ENCODE data around the gene HPX. TPM values are rescaled to one million over a fixed set of nuclear protein-coding genes. Genes with fewer than 3 reads are reported as not detected.

HPX gene
- polyA plus RNA-seq, 1 experiment = 0.87 TPM

DNA sequence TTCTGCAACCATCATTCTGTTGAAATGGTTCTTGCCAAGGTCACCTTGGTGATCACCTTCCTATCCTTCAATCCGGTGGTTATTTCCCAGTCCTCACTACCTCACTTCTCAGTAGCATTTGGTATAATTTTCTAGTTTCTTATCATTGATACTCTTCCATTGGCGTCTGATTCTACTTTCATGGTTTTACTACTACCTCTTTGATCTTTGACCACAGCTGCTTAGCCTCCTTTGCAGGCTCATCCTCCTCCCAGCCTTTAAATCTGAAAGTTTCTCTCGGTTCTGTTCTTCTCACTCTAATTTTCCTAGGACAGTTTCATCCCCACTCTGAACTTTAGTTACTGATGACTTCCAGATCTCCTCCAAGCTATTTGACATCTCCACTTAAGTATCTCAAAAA is 45.5 kb upstream of the HPX start:
- no peak for DNase-seq (ENCODE audit: low read depth)
- POLR2A ChIA-PET = no interaction called here
- CTCF ChIA-PET = no interaction called here

DNA sequence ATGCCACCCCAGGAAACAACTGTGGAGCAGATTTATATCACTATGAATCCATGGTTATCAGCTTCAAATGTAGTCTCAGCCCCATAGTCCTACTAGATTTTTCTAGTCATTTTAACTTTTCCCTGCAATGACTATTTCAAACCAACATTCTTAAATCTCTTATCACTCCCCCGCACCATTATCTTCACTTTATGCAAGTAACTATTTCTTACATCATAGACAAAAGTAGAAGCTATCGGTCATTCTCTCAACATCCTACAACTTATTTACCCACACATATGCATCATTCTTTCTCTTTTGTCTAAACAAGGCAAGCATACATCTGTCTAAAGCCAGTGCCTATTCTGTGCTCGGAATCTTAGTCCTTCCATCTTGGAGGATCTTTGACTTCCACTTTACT is 44.9 kb upstream of the HPX start:
- H3K4me3 ChIP-seq (ENCODE audit: low read depth, low read length) = no peak overlapping the region
- no peak for DNase-seq (ENCODE audit: low read depth)
- H3K36me3 ChIP-seq (ENCODE audit: control insufficient read depth, insufficient read depth, low read length) = peaks cover 10% of the 10 kb centered on the region
- TF ChIP-seq, protein P1, sequence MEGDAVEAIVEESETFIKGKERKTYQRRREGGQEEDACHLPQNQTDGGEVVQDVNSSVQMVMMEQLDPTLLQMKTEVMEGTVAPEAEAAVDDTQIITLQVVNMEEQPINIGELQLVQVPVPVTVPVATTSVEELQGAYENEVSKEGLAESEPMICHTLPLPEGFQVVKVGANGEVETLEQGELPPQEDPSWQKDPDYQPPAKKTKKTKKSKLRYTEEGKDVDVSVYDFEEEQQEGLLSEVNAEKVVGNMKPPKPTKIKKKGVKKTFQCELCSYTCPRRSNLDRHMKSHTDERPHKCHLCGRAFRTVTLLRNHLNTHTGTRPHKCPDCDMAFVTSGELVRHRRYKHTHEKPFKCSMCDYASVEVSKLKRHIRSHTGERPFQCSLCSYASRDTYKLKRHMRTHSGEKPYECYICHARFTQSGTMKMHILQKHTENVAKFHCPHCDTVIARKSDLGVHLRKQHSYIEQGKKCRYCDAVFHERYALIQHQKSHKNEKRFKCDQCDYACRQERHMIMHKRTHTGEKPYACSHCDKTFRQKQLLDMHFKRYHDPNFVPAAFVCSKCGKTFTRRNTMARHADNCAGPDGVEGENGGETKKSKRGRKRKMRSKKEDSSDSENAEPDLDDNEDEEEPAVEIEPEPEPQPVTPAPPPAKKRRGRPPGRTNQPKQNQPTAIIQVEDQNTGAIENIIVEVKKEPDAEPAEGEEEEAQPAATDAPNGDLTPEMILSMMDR (IDR thresholded peaks at IDR 0.05; ENCODE audit: insufficient read depth, low read depth, low read length) = no peak
- ChIA-PET POLR2A (no interaction called here), CTCF (interaction anchor here (0.8 kb wide), 1 partner anchor 10 kb away, joined by 3 read pairs; no protein-coding TSS in a partner anchor)
- no peaks in the 10 kb centered on the region for H3K27me3 ChIP-seq (ENCODE audit: control insufficient read depth, insufficient read depth, low read length)

More for the DNA sequence above, 45.5 kb upstream of the HPX start:
- TF ChIP-seq, protein P1 (IDR thresholded peaks at IDR 0.05; ENCODE audit: insufficient read depth, low read depth, low read length) = no peak
- H3K27me3 ChIP-seq (ENCODE audit: control insufficient read depth, insufficient read depth, low read length) = no peaks in the 10 kb centered on the region
- peaks cover 10% of the 10 kb centered on the region for H3K36me3 ChIP-seq (ENCODE audit: control insufficient read depth, insufficient read depth, low read length)
- no peak overlapping the region for H3K4me3 ChIP-seq (ENCODE audit: low read depth, low read length)

DNA sequence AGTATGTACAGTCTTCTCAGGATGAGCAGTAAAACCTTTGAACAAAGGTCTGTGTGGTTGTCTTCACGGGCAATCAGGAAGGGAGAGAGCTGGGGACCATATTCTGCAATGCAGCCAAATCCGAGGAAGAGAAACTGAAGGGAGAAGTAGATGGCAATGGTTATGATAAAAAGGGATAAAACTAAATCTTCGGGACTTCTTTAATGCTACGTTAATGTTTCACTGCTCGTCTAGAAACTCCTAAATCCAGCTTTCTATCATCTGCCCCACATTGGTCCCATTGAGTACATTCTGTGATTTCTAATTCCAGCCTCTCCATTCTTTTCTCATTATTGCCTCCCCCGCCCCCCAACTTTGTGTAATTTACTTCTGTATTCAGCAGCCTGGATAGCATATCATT is 42.2 kb upstream of the HPX start:
- TF ChIP-seq, protein P1 (IDR thresholded peaks at IDR 0.05; ENCODE audit: insufficient read depth, low read depth, low read length) = no peak
- no peak for DNase-seq (ENCODE audit: low read depth)
- Histone ChIP-seq H3K27me3 (ENCODE audit: control insufficient read depth, insufficient read depth, low read length) (no peaks in the 10 kb centered on the region), H3K36me3 (ENCODE audit: control insufficient read depth, insufficient read depth, low read length) (peaks cover 16% of the 10 kb centered on the region), H3K4me3 (ENCODE audit: low read depth, low read length) (no peak overlapping the region)
- ChIA-PET POLR2A (no interaction called here), CTCF (interaction anchor here (0.9 to 1.7 kb wide), 4 partner anchors 8 to 104 kb away, joined by 3 to 5 read pairs (median 4); partner anchors contain the start of gene TRIM3)

DNA sequence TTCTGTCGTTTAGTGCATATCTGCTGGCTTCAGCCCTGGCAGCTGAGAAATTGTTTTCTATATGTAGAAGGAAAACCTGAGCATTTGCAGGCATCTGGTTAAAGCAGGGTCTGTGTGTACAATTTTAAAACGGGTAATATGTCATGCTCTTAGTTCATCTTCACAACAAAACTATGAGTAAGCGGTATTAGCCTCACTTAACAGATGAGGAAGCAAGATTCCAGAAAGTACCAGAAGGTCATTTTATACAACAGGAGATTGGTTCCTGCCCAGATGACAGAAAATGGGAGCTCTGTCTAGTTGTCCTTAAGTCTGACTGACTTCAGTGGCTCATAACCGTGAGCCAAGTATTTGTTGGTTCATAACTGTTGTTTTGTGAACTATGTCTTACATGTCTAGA is 41.7 kb upstream of the HPX start:
- ChIA-PET POLR2A (no interaction called here), CTCF (interaction anchor here (1.6 to 1.7 kb wide), 2 partner anchors 9 to 44 kb away, joined by 4 to 5 read pairs; partner anchors contain the start of gene TRIM3)
- Histone ChIP-seq H3K27me3 (ENCODE audit: control insufficient read depth, insufficient read depth, low read length) (no peaks in the 10 kb centered on the region), H3K36me3 (ENCODE audit: control insufficient read depth, insufficient read depth, low read length) (peaks cover 18% of the 10 kb centered on the region), H3K4me3 (ENCODE audit: low read depth, low read length) (peak overlapping the region; percentile 82)
- TF ChIP-seq, protein P1 (IDR thresholded peaks at IDR 0.05; ENCODE audit: insufficient read depth, low read depth, low read length) = no peak
- no peak for DNase-seq (ENCODE audit: low read depth)

DNA sequence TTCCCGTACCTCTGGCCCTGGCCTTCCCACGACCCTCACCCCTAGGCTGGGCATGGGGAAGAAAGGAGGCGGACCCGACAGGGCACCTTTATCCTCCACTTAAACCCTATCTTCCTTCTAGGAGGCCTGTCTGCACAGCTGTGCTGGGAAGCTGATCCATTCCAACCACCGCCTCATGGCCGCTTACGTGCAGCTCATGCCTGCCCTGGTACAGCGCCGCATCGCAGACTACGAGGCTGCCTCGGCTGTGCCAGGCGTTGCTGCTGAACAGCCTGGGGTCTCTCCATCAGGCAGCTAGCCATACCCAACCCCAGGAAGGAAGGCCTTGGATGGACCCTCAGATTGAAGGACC is 41.1 kb upstream of the HPX start:
- TF ChIP-seq, protein P1 (IDR thresholded peaks at IDR 0.05; ENCODE audit: insufficient read depth, low read depth, low read length) = no peak
- no peak for DNase-seq (ENCODE audit: low read depth)
- Histone ChIP-seq H3K4me3 (ENCODE audit: low read depth, low read length) (peak overlapping the region; percentile 82), H3K36me3 (ENCODE audit: control insufficient read depth, insufficient read depth, low read length) (peaks cover 22% of the 10 kb centered on the region), H3K27me3 (ENCODE audit: control insufficient read depth, insufficient read depth, low read length) (no peaks in the 10 kb centered on the region)
- POLR2A ChIA-PET = no interaction called here
- CTCF ChIA-PET = interaction anchor here (0.6 to 1.7 kb wide), 6 partner anchors 9 to 1188 kb away, joined by 3 to 8 read pairs (median 4); partner anchors contain the start of gene TRIM3
